NCI-H510A treated with DMSO at 0.1 percent for 48 hours (cell line): ENCODE results near the gene STAT5B.
A peak's percentile ranks its signal among the peaks of the same experiment; 100 is the strongest.
"Not testable (repeated sequence)": the region's sequence is repeated elsewhere in the genome, so short reads cannot be mapped to it uniquely, and the experiment has no call there.

Experiments
- DNase-seq: peaks from one replicate; lab custom pipeline; 2025; lab: John Stamatoyannopoulos, UW

STAT5B gene

DNA sequence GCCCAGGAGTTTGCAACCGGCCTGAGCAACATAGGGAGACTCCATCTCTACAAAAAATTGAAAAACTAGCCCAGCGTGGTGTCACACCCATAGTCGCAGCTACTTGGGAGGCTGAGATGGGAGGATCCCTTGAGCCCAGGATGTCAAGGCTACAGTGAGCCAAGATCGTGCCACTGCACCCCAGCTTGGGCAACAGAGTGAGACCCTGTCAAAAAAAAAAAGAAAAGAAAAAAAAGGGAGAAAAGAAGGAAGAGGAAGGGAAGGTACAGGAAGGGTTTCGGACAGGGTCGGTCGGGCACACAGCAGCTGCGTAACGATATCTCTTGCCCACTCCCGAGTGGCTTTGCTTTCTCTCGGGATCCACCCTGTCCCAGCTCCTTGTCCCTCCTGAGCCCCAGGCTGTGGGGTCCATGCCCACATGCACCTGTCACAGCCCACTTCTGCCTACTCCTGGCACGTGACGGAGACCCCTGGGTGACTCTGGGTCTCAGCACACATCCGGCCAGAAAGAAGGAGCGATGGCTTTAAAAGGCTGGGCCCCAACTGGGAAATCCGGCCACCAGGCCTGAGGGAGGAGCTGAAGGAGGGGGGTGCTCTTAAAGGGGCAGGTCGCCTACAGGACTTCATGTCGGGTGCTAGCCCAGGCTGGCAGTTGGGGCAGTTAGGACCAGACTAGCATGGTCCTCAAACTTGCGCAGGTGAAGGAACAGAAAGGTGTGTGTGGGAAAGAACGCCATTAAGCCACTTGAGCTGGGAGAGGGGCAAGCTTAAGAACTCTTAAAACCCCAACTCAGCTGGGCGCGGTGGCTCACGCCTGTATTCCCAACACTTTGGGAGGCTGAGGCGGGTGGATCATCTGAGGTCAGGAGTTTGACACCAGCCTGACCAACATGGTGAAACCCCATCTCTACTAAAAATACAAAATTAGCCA is 82.0 kb downstream of the STAT5B start, which contains the start of gene GHDC:
Gene GHDC (minus strand): TSS at position 526 of the 931 bp plus-strand sequence. CDS start 913 bp downstream, outside the sequence.
- peak; percentile 83 for DNase-seq

DNA sequence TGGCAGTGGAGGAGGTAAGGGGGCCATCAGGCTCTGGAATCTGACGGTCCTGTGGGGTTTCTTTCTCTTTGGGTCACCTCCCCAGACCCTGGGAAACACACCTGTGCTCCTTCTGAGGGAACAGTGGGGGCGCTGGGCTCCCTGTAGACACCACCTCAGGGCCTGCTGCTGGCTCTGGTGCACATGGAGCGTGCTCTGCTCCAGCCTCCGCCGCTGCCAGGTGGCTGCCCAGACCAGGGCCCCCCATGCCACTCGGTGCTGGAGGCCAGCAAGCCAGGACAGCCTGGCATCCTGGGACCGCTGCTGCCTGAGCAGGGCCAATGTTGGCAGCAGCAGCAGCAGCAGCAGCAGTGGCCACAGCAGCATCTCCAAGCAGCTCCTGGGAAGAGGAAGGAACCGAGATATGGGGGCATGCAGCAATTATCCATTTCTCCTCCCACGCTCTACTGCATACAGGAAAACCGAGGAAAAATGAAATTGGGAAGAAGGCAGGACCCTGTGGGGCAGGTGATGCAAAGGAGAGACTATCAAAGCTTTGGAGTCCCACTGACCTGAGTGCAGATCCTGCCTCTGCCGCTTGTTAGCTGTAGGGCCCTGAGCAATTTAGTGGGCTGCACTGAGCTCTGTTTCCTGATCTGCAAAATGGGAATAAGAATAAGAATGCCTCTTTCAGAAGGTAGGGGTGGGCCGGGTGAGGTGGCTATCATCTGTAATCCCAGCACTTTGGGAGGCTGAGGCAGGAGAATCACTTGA is 82.8 kb downstream of the STAT5B start:
- no peak for DNase-seq

DNA sequence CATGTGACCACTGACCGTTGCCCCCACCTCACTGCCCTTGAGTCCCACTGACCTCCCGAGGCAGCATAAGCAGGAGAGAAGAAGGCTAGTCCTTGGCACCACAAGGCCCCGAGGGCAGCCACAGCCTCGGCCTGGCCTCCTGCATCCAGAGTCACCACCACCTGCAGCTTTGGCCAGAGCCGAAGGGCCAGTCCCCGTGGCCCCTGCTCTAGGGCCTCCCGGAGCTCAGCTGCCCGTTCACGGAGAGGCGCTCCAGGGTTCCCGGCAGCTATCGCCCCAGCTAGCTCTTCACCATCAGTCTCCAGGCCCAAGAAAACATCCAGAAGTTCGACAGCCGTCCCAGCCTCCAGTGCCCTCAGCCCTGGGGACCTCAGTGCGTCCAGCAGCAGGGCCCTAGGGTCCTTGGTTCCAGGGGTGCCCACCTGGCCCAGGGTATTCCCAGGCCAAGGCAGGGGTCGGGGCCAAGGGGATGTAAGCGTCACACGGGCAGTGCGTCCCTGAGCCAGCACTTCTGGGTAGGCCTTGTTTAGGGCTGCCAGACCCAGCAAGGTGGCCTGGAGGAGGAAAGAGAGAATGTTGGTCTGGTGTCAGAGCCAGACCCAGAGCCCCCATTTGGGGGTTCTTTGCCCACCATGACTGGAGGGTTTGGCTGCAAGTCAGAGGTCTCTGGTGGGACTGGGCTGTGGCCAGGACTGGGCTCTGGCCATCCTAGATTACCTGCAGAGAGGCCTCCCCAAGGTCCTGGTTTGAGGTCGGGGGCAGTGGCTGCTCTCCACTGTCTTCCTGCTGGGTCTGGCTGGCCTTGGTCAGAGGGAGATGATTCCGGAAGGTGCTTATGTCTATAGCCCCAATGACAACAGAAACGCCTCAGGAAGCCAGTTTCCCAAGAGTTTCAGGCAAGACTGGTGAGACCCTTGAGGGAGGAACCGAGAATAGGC is 83.7 kb downstream of the STAT5B start:
- DNase-seq = no peak

DNA sequence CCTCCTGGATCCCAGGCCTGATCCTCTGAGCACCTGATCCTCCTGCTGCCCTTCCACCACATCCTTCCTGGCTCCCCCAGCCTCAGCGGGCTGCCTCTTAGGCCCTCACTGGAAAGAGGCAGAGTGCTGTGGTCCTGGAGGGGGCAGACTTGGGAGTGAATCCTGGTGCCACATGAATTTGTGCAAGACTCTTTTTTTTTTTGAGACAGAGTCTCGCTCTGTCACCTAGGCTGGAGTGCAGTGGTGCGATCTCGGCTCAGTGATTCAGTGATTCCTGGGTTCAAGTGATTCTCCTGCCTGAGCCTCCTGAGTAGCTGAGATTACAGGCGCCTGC is 84.9 kb downstream of the STAT5B start:
- DNase-seq = no peak

DNA sequence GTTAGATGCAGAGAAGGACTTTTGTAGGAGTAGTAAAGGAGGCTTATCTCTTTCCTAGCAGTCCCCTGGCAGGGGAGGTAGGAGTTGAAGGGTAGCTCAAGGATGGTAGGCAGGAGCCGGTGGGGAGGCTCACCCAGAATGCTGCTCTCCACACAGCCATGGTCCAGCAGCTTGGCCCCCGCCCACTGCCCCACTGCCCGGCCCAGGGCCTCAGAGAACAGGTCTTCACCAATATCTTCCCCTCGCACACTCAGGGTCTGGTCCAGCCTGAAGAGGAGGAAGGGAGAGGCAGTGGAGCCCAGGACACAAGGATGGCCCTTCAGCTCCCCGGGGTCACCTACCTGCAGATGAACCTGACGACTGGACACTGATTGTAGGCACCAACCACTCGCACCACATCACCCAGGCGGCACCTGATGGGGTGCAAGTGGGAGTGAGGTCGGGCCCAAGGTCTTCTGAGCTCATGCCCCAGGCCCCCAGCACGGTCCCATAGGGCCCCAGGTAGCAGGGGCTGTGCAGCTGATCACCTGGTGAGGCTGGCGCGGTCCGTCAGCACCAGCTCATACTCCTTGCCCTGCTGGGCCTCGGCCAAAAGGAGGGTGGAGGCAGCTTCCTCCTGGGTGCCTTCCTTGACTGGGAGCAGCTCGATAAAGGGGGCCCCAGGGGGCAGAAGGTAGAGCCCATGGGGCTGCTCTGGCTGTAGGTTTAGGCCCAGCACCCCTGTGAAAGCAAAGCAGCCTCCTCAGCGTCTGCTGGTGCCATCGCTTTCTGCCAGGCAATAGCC is 85.5 kb downstream of the STAT5B start:
- DNase-seq = no peak

DNA sequence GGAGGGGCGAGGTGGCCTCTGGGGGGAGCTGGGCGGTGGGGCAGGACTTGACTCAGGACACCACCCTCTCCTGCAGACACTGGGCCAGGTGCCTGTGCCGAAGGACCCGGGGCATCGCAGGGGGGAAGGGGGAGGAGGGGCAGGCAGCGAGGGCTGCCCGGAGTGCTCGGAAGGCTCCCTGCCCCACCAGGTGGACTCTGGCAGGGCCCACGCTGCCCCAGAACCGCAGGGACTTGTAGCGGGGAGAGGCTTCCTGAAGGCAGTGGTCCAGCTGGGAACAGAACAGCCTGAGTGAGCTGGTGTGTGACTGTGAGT is 86.6 kb downstream of the STAT5B start:
- no peak for DNase-seq

DNA sequence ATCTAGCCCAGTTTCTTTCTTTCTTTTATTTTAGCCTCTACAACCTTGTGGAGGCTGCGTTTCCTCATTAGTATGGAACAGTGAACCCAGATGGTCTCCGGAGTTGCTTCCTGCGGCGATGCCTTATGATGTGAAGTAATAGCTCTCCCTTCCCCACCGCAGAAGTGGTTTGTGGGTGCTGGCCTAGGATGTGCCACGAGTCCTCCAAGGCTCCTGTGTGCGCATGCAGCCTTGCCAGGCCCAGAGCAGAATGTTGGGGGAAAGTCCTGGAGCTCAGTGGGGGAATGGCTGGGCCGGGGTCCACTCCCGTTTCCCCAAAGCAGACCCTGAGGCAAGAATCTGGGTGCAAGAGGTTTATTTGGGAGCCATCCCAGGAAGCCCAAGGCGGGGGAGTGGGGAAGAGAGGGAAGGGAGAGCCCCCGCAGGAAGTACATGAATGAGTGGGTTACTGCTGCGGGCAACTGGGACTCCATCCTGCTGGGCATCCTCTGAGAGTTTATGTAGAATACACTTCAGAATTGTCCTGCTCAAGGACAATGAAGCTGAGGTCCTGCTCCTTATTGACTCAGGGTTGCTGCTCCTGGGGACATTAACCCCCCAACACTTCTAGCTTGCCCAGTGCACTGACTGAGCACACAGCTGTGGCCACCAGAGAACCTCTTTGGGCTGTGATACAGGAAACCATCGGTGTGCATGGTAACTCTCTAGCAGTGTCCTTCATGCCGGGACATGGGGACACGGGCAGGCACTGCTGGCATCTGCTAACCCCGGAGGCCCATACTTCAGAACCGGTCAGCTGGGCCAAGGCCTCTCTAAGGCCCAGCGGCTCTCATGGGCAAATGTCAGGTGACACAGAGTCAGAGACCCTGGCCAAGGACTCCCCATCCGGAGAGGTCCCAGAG is 87.2 kb downstream of the STAT5B start:
- DNase-seq = no peak

DNA sequence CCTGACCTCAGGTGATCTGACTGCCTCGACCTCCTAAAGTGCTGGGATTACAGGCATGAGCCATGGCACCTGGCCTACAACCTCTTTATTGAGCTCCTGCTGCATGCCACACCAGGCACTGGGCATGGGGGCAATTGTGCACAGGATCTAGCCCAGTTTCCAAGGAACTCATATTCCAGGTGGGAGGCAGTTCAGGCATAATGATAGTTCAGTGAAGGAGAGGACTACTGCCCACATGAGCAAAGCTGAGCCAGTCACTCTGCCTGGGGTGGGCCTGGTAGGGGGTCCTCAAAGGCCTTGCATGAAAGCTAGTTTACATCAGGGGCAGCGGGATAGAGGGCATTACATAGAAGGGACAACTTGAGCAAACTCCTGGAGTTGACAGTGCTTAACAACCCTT is 88.4 kb downstream of the STAT5B start:
- DNase-seq = no peak

DNA sequence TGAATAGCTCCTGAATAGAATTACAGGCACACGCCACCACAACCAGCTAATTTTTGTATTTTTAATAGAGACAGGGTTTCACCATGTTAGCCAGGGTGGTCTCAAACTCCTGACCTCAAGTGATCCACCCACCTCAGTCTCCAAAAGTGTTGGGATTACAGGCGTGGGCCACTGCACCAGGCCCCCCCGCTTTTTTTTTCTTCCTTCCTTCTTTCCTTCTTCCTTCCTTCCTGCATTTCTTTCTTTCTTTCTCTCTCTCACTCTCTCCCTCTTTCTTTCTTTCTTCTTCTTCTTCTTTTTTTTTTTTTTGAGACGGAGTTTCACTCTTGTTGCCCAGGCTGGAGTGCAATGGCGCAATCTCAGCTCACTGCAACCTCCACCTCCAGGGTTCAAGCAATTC is 90.0 kb downstream of the STAT5B start:
- not testable (repeated sequence) for DNase-seq

DNA sequence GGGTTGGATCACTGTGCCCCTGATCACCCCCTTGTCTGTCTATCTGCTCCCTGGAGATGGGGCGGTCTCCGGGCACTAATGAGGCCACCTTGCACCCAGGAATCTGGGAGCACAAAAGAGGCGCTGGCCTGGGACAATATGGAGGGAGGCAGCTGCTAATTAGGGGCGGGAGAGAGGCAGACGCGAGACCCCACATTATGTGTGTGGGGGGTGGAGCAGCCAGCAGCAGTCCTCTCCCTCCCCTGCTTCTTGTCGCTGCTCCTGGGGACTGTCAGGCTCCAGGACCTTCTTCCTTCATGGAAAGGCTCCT is 90.6 kb downstream of the STAT5B start:
- no peak for DNase-seq

DNA sequence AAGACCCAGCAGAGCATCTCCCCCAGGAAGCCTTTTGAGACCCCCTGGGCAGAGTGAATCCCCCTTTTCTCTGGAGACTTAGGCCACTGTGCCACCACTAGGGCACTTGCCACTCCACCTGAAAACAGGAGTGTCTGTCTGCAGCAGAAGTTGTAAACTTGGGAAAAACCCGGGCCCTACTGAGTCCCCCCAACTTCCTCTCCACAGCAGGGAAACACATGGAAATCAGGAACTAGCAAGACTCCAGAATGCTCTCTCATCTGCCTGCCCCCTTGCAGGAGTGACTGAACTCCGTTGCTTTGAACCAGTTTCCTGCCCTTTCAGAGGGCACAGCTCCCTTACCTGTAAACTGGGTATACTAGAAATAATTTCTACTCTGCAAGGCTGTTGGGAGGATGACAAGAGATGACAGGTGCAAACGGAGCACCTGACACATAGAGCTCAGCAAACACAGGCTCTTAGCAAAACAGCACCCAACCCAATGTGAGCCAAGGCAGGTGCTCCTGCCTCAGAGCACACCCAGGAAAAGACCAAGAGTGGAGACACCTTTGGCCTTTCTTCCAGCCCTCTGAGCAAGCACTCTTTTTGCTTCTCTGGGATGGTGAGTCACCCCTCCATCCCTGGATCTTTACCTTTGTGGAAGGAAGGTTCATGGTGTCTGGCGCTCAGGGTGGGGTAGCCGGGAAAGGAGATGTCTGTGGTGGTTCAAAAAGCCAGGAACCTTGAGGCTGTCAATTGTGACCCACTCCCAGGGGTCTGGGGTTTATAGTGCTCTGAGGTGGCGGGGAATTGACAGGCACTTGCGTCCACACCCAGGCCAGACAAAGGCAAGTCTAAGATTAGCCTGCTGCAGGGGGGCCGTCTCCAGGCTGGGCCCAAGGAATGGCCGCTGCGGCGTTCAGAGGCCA is 91.2 kb downstream of the STAT5B start, which contains the start of gene HCRT:
Gene HCRT (minus strand): TSS at position 740 of the 908 bp plus-strand sequence. CDS start 87 bp downstream, at position 653.
- DNase-seq = peak; percentile 73

DNA sequence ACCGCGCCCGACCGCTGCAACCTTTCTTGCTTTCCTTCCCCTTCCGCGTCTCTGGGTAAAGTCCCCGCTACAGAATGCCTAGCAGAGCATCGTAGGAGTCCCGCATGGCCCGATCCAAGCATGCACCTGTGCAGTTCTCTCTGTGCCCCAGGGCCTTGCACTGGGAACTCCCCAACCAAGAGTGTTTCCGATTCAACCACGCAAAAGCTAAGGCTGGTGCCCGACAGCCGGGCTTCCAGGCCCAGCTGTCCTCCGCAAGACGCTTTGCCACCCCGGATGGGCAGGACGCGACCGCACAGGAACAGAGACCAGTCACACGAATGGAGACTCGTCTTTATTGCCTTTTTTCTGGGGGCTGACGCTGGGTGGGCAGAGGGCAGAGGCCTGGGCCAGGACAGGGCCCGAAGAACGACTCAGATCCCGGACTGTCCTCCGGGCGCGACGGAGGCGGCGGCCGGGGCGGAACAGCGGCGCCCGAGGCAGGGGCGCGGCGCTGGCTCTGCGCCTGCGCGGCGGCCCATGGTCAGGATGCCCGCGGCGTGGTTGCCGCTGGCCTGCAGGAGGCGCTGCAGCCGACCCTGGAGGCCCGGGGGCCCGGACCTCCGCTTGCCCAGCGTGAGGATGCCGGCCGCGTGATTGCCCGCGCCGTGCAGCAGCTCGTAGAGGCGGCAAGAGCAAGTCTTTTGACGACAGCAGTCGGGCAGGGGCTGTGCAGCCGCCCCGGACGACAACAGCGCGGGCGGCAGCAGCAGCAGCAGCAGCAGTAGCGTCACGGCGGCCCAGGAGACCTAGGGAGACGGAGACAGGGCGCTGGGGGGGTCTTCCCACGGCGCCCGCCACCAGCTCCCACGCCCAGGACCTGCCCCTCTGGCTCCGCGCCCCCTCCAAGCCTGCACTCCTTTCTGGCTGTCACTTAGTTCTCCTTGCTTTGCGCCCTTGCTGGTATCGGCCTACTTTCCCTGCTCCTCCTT is 92.2 kb downstream of the STAT5B start:
- DNase-seq = peak; percentile 84

DNA sequence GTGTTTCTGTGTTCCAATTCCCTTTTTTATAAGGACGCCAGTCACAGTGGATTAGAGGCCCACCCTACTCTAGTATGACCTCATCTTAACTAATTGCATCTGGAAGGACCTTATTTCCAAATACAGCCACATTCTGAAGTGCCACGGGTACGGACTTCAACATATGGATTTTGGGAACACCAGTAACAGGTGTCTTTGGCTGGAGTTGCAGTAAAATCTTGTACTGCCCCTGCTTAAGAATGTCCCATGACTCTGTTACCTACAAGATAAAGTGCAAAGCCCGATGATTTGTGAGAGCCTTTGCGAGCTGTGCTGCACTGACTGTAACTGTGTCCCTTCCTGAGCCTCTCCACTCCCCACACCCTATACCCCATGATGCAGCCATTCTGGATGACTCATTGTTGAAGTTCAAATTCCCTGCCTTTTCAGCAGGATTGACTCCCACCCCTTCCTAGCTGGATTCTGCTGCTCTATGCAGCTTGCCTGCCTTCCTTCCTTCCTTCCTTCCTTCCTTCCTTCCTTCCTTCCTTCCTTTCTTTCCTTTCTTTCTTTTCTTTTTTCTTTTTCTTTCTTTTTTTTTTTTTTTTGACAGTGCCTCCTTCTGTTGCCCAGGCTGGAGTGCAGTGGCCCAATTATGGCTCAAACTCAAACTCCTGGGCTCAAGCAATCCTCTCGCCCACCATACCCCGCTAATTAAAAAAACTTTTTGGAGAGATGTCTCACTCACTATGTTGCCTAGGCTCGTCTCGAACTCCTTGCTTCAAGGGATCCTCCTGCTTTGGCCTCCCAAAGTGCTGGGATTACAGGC is 93.1 kb downstream of the STAT5B start:
- DNase-seq = no peak

DNA sequence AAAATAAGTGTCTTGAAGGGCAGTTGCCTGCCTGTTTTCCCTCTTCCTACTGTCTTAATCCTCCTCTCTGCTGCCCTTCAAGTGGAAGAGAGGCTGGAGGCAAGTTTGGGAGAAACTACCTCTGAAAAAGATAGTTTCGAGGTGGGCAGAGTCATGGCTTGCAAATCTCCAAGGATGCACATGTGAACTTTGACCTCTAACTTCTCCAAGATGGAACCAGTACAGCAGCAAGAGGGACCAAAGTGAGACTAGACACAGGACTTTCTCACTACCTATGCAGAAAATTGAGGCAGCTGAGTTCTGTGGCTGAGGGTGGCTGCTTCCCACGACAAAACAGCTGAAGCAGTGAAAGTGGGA is 94.4 kb downstream of the STAT5B start:
- DNase-seq = no peak

DNA sequence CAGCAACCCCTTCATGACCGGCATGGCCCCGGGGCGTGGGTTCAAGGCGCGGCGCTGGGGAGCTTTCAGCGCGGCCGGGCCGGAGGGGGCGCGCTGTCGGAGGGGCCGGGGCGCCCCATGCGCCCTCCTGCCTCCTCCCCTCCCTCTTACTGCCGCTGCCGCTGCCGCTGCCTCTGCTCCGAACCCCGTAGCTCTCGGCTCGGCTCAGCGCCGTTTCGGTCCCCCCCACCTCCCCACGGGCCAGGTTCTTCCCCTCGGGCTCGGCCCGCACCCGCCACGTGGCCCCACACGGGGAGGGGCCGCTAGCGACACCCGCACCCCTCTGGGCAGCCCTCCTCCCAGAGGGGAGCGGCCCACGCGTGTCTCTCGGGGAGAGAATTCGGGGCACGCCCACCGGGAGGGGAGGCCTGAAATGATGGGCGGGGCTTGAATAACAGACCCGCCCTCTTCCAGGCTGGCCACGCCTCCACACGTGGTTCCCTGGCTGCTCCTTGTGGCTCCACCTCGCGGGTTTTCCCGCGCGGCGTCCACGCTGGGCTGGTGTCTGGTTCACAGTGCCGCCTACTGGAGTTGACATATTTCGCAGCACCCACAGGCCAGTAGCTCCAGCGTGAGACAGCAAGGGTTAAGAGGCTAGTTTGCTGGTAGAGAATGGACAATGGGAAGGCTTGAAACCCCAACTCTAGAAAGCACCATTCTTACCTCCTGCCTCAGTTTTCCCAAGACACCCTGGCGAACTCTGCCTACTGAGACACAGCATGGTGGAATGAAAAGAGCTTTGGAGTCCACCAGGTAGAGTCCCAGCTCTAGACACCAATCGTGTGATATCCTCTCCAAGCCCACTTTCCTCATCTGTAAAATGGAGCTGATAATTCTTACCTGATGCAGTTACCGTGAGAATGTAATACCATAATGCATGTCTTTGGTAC is 95.0 kb downstream of the STAT5B start, which contains the start of gene KCNH4:
Gene KCNH4 (minus strand): TSS at position 221 of the 929 bp plus-strand sequence. CDS start 197 bp downstream, at position 24.
- no peak for DNase-seq

DNA sequence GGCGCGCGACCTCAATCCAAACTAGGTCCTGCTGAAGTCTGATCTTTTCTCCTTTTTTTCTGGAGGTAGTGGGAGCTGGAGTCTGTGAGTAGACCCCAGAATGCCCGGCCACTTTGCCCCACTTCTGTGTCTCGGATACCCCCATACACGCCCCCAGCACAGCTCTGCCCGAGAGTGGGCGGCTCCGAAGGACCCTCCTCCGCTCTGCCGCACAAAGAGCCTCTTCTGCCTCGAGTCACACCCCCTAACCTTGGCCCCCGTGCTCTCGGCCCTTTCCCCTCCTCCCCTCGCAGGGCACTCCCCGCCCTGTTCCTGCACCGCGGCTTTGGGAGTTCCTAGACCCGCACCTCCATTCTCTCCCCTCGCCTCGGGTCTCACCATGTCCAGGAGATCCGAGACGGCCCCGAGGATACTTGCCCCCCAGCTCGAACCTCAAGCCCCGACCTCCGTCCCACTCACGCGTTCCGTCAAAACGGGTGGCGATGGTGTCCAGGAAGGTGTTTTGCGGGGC is 95.7 kb downstream of the STAT5B start:
- DNase-seq = no peak
